Measurements from ENCODE around the gene KANSL1. TPM values are rescaled to one million over a fixed set of nuclear protein-coding genes. Genes with fewer than 3 reads are reported as not detected.
A peak's percentile ranks its signal among the peaks of the same experiment; 100 is the strongest.

KANSL1 gene
- total RNA-seq, 1 donor from 2014 or later, result 99.8 TPM

DNA sequence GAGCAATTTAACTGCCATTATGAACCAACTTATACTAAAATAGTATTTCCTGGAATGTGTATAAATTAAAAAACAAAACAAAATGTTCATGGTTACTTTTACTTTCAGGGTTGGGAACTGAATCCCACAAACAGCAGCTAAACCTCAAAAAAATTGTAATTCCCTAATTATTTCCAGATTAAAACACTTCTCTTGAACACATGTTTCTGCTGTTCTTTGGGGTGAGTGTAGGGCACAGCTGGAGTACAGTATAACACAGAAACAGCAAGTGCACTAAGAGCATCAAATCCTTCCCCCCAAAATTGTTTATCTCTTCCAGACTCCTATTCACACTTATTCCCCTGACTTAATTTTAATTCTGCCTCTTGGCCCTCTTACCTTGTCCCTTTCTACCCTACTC lies 56.4 kb downstream of the KANSL1 start:
- Mint-ChIP-seq H3K4me1 (ENCODE audit: low read depth, unreplicated experiment) (peaks cover 38% of the 10 kb centered on the region), H3K9me3 (ENCODE audit: unreplicated experiment) (no peaks in the 10 kb centered on the region), H3K27ac (ENCODE audit: unreplicated experiment) (no peak overlapping the region), H3K36me3 (ENCODE audit: low read depth, unreplicated experiment) (peaks cover 6% of the 10 kb centered on the region), H3K4me3 (ENCODE audit: unreplicated experiment) (no peak overlapping the region), H3K27me3 (ENCODE audit: low read depth, unreplicated experiment) (no peaks in the 10 kb centered on the region)
- DNase-seq (ENCODE audit: low read depth) (no peak), FAIRE-seq (no peak)
- H3K36me3 ChIP-seq (ENCODE audit: insufficient read depth, low read length), result no peaks in the 10 kb centered on the region
- no peaks in the 10 kb centered on the region for H3K27me3 ChIP-seq (ENCODE audit: insufficient read depth, low read length)
- no peak overlapping the region for H3K27ac ChIP-seq (ENCODE audit: low read depth, low read length)
- no peak overlapping the region for H3K4me3 ChIP-seq (ENCODE audit: insufficient read depth, low read depth, low read length)
- H3K4me1 ChIP-seq (ENCODE audit: insufficient read depth, low read length), result peaks cover 3% of the 10 kb centered on the region
- H3K79me2 ChIP-seq (ENCODE audit: insufficient read depth, low read length), result peaks cover 100% of the 10 kb centered on the region
- no peak for TF ChIP-seq EZH2 (IDR thresholded peaks at IDR 0.05; ENCODE audit: insufficient read depth, low read length)
- TF ChIP-seq, protein P1, sequence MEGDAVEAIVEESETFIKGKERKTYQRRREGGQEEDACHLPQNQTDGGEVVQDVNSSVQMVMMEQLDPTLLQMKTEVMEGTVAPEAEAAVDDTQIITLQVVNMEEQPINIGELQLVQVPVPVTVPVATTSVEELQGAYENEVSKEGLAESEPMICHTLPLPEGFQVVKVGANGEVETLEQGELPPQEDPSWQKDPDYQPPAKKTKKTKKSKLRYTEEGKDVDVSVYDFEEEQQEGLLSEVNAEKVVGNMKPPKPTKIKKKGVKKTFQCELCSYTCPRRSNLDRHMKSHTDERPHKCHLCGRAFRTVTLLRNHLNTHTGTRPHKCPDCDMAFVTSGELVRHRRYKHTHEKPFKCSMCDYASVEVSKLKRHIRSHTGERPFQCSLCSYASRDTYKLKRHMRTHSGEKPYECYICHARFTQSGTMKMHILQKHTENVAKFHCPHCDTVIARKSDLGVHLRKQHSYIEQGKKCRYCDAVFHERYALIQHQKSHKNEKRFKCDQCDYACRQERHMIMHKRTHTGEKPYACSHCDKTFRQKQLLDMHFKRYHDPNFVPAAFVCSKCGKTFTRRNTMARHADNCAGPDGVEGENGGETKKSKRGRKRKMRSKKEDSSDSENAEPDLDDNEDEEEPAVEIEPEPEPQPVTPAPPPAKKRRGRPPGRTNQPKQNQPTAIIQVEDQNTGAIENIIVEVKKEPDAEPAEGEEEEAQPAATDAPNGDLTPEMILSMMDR (IDR thresholded peaks at IDR 0.05; ENCODE audit: insufficient read depth, low read depth, low read length), result no peak
- no peak overlapping the region for H3K4me2 ChIP-seq (ENCODE audit: low read length)
- peaks cover 99% of the 10 kb centered on the region for H4K20me1 ChIP-seq (ENCODE audit: insufficient read depth, low read length)
- H3K9ac ChIP-seq (ENCODE audit: low read length), result no peak overlapping the region
- H2AFZ ChIP-seq (ENCODE audit: low read depth, low read length), result no peak overlapping the region
- H3K9me3 ChIP-seq (ENCODE audit: insufficient read depth, low read depth, low read length), result no peaks in the 10 kb centered on the region

DNA sequence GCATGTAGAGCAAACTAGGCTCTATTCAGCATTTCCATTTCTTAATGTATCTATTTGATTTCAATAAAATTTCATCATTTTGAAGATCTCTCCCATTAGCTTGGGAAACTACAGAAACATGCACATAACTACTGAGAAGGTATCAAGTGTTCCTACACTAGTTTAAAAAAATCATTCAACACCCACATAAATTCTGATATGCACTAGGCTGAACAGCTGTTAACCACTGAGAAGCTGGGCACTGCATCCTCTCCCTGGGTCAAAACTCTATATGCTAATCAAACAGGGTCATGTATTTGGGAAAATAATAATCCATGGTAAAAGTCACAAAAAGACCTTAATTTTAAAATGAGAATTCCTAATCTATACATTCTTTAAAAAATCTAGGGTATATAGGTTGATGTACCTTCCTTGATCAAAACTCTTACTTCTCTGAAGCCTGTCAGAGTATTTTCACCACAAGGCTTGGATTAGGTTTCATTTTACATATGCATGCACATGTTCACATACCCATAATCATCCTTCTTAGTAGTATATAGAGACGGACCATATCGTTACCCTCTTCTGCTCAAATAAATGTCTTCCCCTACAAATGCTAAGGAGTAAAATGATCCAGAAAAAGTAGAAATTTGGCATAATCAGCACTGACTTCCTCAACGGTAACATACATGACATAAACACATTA lies 57.2 kb downstream of the KANSL1 start:
- peaks cover 38% of the 10 kb centered on the region for H3K4me1 Mint-ChIP-seq (ENCODE audit: low read depth, unreplicated experiment)
- no peak overlapping the region for H3K4me2 ChIP-seq (ENCODE audit: low read length)
- H3K27ac Mint-ChIP-seq (ENCODE audit: unreplicated experiment), result no peak overlapping the region
- TF ChIP-seq, protein P1 (IDR thresholded peaks at IDR 0.05; ENCODE audit: insufficient read depth, low read depth, low read length), result no peak
- TF ChIP-seq EZH2 (IDR thresholded peaks at IDR 0.05; ENCODE audit: insufficient read depth, low read length), result no peak
- no peaks in the 10 kb centered on the region for H3K27me3 ChIP-seq (ENCODE audit: insufficient read depth, low read length)
- H3K4me1 ChIP-seq (ENCODE audit: insufficient read depth, low read length), result peaks cover 3% of the 10 kb centered on the region
- H3K4me3 Mint-ChIP-seq (ENCODE audit: unreplicated experiment), result no peak overlapping the region
- no peaks in the 10 kb centered on the region for H3K36me3 ChIP-seq (ENCODE audit: insufficient read depth, low read length)
- peaks cover 100% of the 10 kb centered on the region for H3K79me2 ChIP-seq (ENCODE audit: insufficient read depth, low read length)
- no peaks in the 10 kb centered on the region for H3K9me3 ChIP-seq (ENCODE audit: insufficient read depth, low read depth, low read length)
- H3K9ac ChIP-seq (ENCODE audit: low read length), result no peak overlapping the region
- H3K4me3 ChIP-seq (ENCODE audit: insufficient read depth, low read depth, low read length), result no peak overlapping the region
- no peak overlapping the region for H3K27ac ChIP-seq (ENCODE audit: low read depth, low read length)
- peaks cover 99% of the 10 kb centered on the region for H4K20me1 ChIP-seq (ENCODE audit: insufficient read depth, low read length)
- H3K9me3 Mint-ChIP-seq (ENCODE audit: unreplicated experiment), result no peaks in the 10 kb centered on the region
- FAIRE-seq, result peak; percentile 9
- H3K36me3 Mint-ChIP-seq (ENCODE audit: low read depth, unreplicated experiment), result peaks cover 6% of the 10 kb centered on the region
- DNase-seq (ENCODE audit: low read depth), result no peak
- H2AFZ ChIP-seq (ENCODE audit: low read depth, low read length), result no peak overlapping the region
- H3K27me3 Mint-ChIP-seq (ENCODE audit: low read depth, unreplicated experiment), result no peaks in the 10 kb centered on the region

DNA sequence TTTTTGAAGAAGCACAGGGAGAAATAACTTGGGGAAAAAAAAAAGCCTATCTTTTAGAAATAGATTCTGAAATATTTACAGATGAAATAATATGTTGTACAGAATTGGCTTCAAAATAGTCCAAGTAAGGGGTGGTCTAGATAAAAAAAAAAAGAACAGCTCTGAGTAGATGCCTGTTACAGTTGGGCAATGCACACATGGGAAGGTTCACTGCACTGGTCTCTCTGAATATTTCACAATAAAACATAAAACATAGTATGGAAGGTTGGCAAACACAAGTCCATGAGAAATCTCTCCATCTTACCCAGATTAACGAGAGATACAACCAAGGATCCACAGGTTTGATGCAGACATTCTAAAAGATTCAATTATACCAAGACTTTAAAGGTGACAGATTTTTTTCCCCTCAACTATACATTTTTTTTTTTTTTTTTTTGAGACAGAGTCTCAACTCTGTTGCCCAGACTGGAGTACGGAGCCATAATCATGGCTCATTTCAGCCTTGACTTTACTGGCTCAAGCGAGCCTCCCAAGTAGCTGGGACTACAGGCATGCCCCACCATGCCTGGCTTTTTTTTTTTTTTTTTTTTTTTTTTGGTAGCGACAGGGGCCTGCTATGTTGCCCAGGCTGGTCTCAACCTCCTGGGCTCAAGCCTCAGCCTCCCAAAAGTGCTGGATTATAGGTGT lies 58.0 kb downstream of the KANSL1 start:
- FAIRE-seq, result no peak
- Mint-ChIP-seq H3K9me3 (ENCODE audit: unreplicated experiment) (no peaks in the 10 kb centered on the region), H3K4me1 (ENCODE audit: low read depth, unreplicated experiment) (peaks cover 40% of the 10 kb centered on the region), H3K27me3 (ENCODE audit: low read depth, unreplicated experiment) (no peaks in the 10 kb centered on the region), H3K27ac (ENCODE audit: unreplicated experiment) (no peak overlapping the region), H3K4me3 (ENCODE audit: unreplicated experiment) (no peak overlapping the region), H3K36me3 (ENCODE audit: low read depth, unreplicated experiment) (peaks cover 4% of the 10 kb centered on the region)
- no peak overlapping the region for H2AFZ ChIP-seq (ENCODE audit: low read depth, low read length)
- no peaks in the 10 kb centered on the region for H3K9me3 ChIP-seq (ENCODE audit: insufficient read depth, low read depth, low read length)
- TF ChIP-seq EZH2 (IDR thresholded peaks at IDR 0.05; ENCODE audit: insufficient read depth, low read length), result no peak
- TF ChIP-seq, protein P1 (IDR thresholded peaks at IDR 0.05; ENCODE audit: insufficient read depth, low read depth, low read length), result no peak
- H4K20me1 ChIP-seq (ENCODE audit: insufficient read depth, low read length), result peaks cover 99% of the 10 kb centered on the region
- H3K9ac ChIP-seq (ENCODE audit: low read length), result no peak overlapping the region
- no peaks in the 10 kb centered on the region for H3K27me3 ChIP-seq (ENCODE audit: insufficient read depth, low read length)
- H3K4me1 ChIP-seq (ENCODE audit: insufficient read depth, low read length), result peaks cover 3% of the 10 kb centered on the region
- no peak for DNase-seq (ENCODE audit: low read depth)
- no peak overlapping the region for H3K4me2 ChIP-seq (ENCODE audit: low read length)
- no peaks in the 10 kb centered on the region for H3K36me3 ChIP-seq (ENCODE audit: insufficient read depth, low read length)
- H3K27ac ChIP-seq (ENCODE audit: low read depth, low read length), result no peak overlapping the region
- H3K4me3 ChIP-seq (ENCODE audit: insufficient read depth, low read depth, low read length), result no peak overlapping the region
- peaks cover 100% of the 10 kb centered on the region for H3K79me2 ChIP-seq (ENCODE audit: insufficient read depth, low read length)
